Astrocyte (in vitro differentiated cells and primary cell): ENCODE measurements around the gene KLK3. TPM values are rescaled to one million over a fixed set of nuclear protein-coding genes. Genes with fewer than 3 reads are reported as not detected.

Source experiments
- DNase-seq: peaks from one replicate; pipeline ENCODE4 v3.0.0-alpha.2; 2010; ENCODE audit warnings: low read depth
- FAIRE-seq: peaks from 2 replicates; lab custom pipeline; 2011; peaks lifted over from hg19 to GRCh38; lab: Jason Lieb, UNC
- H2AFZ ChIP-seq: 2 replicates; pipeline ENCODE4 v1.6.0; 2012; ENCODE audit warnings: low read depth, low read length, inconsistent platforms
- H3K27ac ChIP-seq: 2 replicates; pipeline ENCODE4 v1.5.1; 2011; ENCODE audit warnings: low read depth, low read length, inconsistent platforms
- H3K27me3 ChIP-seq: 2 replicates; pipeline ENCODE4 v1.6.0; 2011; ENCODE audit warnings: low read length, inconsistent platforms; ENCODE audit not compliant: insufficient read depth
- H3K36me3 ChIP-seq: 2 replicates; pipeline ENCODE4 v1.5.1; 2011; ENCODE audit warnings: low read length, inconsistent platforms; ENCODE audit not compliant: insufficient read depth
- H3K4me1 ChIP-seq: 2 replicates; pipeline ENCODE4 v1.5.1; 2011; ENCODE audit warnings: low read length, inconsistent platforms; ENCODE audit not compliant: insufficient read depth
- H3K4me2 ChIP-seq: 2 replicates; pipeline ENCODE4 v1.6.0; 2012; ENCODE audit warnings: low read length, inconsistent platforms
- H3K4me3 ChIP-seq: 2 replicates; pipeline ENCODE4 v1.5.1; 2011; ENCODE audit warnings: low read depth, mild to moderate bottlenecking, low read length, inconsistent platforms; ENCODE audit not compliant: insufficient read depth
- H3K79me2 ChIP-seq: 2 replicates; pipeline ENCODE4 v1.6.0; 2012; ENCODE audit warnings: mild to moderate bottlenecking, low read length, inconsistent platforms; ENCODE audit not compliant: insufficient read depth
- H3K9ac ChIP-seq: 2 replicates; pipeline ENCODE4 v1.6.0; 2012; ENCODE audit warnings: mild to moderate bottlenecking, low read length, inconsistent platforms
- H3K9me3 ChIP-seq: 2 replicates; pipeline ENCODE4 v1.5.1; 2012; ENCODE audit warnings: low read depth, mild to moderate bottlenecking, low read length, inconsistent platforms; ENCODE audit not compliant: insufficient read depth
- H4K20me1 ChIP-seq: 2 replicates; pipeline ENCODE4 v1.6.0; 2012; ENCODE audit warnings: low read length, inconsistent platforms; ENCODE audit not compliant: insufficient read depth
- H3K27ac Mint-ChIP-seq: one replicate; pipeline ENCODE4 v1.8.0; 2021; ENCODE audit warnings: mild to moderate bottlenecking, mixed read lengths; ENCODE audit not compliant: unreplicated experiment
- H3K27me3 Mint-ChIP-seq: one replicate; pipeline ENCODE4 v1.8.0; 2021; ENCODE audit warnings: low read depth, mixed read lengths; ENCODE audit not compliant: unreplicated experiment
- H3K36me3 Mint-ChIP-seq: one replicate; pipeline ENCODE4 v1.8.0; 2021; ENCODE audit warnings: low read depth, mixed read lengths; ENCODE audit not compliant: unreplicated experiment
- H3K4me1 Mint-ChIP-seq: one replicate; pipeline ENCODE4 v1.8.0; 2021; ENCODE audit warnings: low read depth, mixed read lengths; ENCODE audit not compliant: unreplicated experiment
- H3K4me3 Mint-ChIP-seq: one replicate; pipeline ENCODE4 v1.8.0; 2021; ENCODE audit warnings: mild to moderate bottlenecking, moderate library complexity, mixed read lengths; ENCODE audit not compliant: unreplicated experiment
- H3K9me3 Mint-ChIP-seq: one replicate; pipeline ENCODE4 v1.8.0; 2021; ENCODE audit warnings: mild to moderate bottlenecking, mixed read lengths; ENCODE audit not compliant: unreplicated experiment
- CTCF ChIP-seq: IDR thresholded peaks from 2 replicates; pipeline ENCODE4 v1.5.1; 2011; ENCODE audit warnings: low read depth, mild to moderate bottlenecking, inconsistent platforms, low read length, moderate library complexity; ENCODE audit not compliant: insufficient read depth
- EZH2 ChIP-seq: IDR thresholded peaks from 2 replicates; pipeline ENCODE4 v1.6.1; 2012; ENCODE audit warnings: mild to moderate bottlenecking, low read length, inconsistent platforms; ENCODE audit not compliant: insufficient read depth
- total RNA-seq: library from RNA; stranded (reverse); gene quantifications from 2 replicates; pipeline ENCODE4 v1.2.1, GENCODE V29; 2021

KLK3 gene
- total RNA-seq, 1 donor from 2014 or later, result not detected

GRCh38 chr19:50874211-50874610, 19.5 kb downstream of the KLK3 start:
- H3K36me3 ChIP-seq, result no peaks in the 10 kb centered on the region
- no peak overlapping the region for H3K4me3 Mint-ChIP-seq
- peaks cover 26% of the 10 kb centered on the region for H3K27me3 Mint-ChIP-seq
- H3K4me2 ChIP-seq, result no peak overlapping the region
- no peaks in the 10 kb centered on the region for H3K4me1 ChIP-seq
- no peak overlapping the region for H3K27ac Mint-ChIP-seq
- no peaks in the 10 kb centered on the region for H3K4me1 Mint-ChIP-seq
- no peak overlapping the region for H3K4me3 ChIP-seq
- H3K9me3 ChIP-seq, result no peaks in the 10 kb centered on the region
- TF ChIP-seq CTCF (no peak), EZH2 (no peak)
- H3K27me3 ChIP-seq, result no peaks in the 10 kb centered on the region
- no peaks in the 10 kb centered on the region for H4K20me1 ChIP-seq
- H3K9ac ChIP-seq, result no peak overlapping the region
- H3K79me2 ChIP-seq, result no peaks in the 10 kb centered on the region
- DNase-seq (no peak), FAIRE-seq (no peak)
- no peak overlapping the region for H2AFZ ChIP-seq
- H3K36me3 Mint-ChIP-seq, result no peaks in the 10 kb centered on the region
- peaks cover 7% of the 10 kb centered on the region for H3K9me3 Mint-ChIP-seq
- H3K27ac ChIP-seq, result no peak overlapping the region

GRCh38 chr19:50875795-50876422, 21.2 kb downstream of the KLK3 start:
- H3K4me3 Mint-ChIP-seq, result no peak overlapping the region
- H3K27ac Mint-ChIP-seq, result no peak overlapping the region
- H3K4me1 Mint-ChIP-seq, result no peaks in the 10 kb centered on the region
- TF ChIP-seq CTCF (no peak), EZH2 (no peak)
- peaks cover 29% of the 10 kb centered on the region for H3K27me3 Mint-ChIP-seq
- peaks cover 4% of the 10 kb centered on the region for H3K9me3 Mint-ChIP-seq
- no peaks in the 10 kb centered on the region for H3K9me3 ChIP-seq
- no peak overlapping the region for H3K4me3 ChIP-seq
- H3K79me2 ChIP-seq, result no peaks in the 10 kb centered on the region
- H3K27ac ChIP-seq, result no peak overlapping the region
- DNase-seq (no peak), FAIRE-seq (no peak)
- no peaks in the 10 kb centered on the region for H3K36me3 Mint-ChIP-seq
- no peaks in the 10 kb centered on the region for H3K36me3 ChIP-seq
- no peaks in the 10 kb centered on the region for H3K27me3 ChIP-seq
- no peak overlapping the region for H3K4me2 ChIP-seq
- H4K20me1 ChIP-seq, result no peaks in the 10 kb centered on the region
- no peak overlapping the region for H3K9ac ChIP-seq
- no peak overlapping the region for H2AFZ ChIP-seq
- H3K4me1 ChIP-seq, result no peaks in the 10 kb centered on the region

- no peaks in the 10 kb centered on the region for H3K36me3 ChIP-seq
- no peaks in the 10 kb centered on the region for H3K79me2 ChIP-seq
- no peak overlapping the region for H3K4me3 ChIP-seq
- H3K9me3 ChIP-seq, result no peaks in the 10 kb centered on the region
- Mint-ChIP-seq H3K36me3 (no peaks in the 10 kb centered on the region), H3K4me1 (no peaks in the 10 kb centered on the region), H3K27ac (no peak overlapping the region), H3K9me3 (peaks cover 4% of the 10 kb centered on the region), H3K4me3 (no peak overlapping the region), H3K27me3 (peaks cover 24% of the 10 kb centered on the region)
- H3K9ac ChIP-seq, result no peak overlapping the region
- TF ChIP-seq CTCF, result no peak
- TF ChIP-seq EZH2, result no peak
- FAIRE-seq (no peak), DNase-seq (no peak)
- H3K4me1 ChIP-seq, result no peaks in the 10 kb centered on the region
- no peaks in the 10 kb centered on the region for H4K20me1 ChIP-seq
- H2AFZ ChIP-seq, result no peak overlapping the region
- H3K27ac ChIP-seq, result no peak overlapping the region
- no peak overlapping the region for H3K4me2 ChIP-seq
- no peaks in the 10 kb centered on the region for H3K27me3 ChIP-seq
Measured at GRCh38 chr19:50876456-50876855, 21.7 kb downstream of the KLK3 start.
